Stomach (tissue), 4 donors: ENCODE data around the gene ZNF70.
A peak's percentile ranks its signal among the peaks of the same experiment; 100 is the strongest.

ENCODE experiments used
- EP300 ChIP-seq: sonication (generic); formaldehyde crosslinking; IDR thresholded peaks from one replicate; pipeline ENCODE4 v1.6.1; 2017; ENCODE audit warnings: antibody characterized with exemption
- POLR2A ChIP-seq, 4 donors: fragments of 450-650 bp; IDR thresholded peaks; one replicate each; pipeline ENCODE4 v1.6.1; 2016; ENCODE audit warnings: antibody characterized with exemption in 4 of 4, control low read depth in 2 of 4, mild to moderate bottlenecking in 1 of 4, moderate library complexity in 1 of 4
- POLR2AphosphoS5 ChIP-seq, 3 donors: sonication (generic); formaldehyde crosslinking; IDR thresholded peaks; one replicate each; pipeline ENCODE4 v1.6.1; 2016; ENCODE audit warnings: antibody characterized with exemption in 3 of 3
- TF ChIP-seq, protein P1 (sequence below), 7 experiments: fragments of 450-650 bp in 4 of 7; fragments of 200-600 bp in 3 of 7; sonication (generic) in 3 of 7; IDR thresholded peaks; one replicate each; pipeline ENCODE4 v1.5.1; 2016 to 2019; ENCODE audit warnings: antibody characterized with exemption in 7 of 7, control low read depth in 2 of 7, mild to moderate bottlenecking in 1 of 7

DNA sequence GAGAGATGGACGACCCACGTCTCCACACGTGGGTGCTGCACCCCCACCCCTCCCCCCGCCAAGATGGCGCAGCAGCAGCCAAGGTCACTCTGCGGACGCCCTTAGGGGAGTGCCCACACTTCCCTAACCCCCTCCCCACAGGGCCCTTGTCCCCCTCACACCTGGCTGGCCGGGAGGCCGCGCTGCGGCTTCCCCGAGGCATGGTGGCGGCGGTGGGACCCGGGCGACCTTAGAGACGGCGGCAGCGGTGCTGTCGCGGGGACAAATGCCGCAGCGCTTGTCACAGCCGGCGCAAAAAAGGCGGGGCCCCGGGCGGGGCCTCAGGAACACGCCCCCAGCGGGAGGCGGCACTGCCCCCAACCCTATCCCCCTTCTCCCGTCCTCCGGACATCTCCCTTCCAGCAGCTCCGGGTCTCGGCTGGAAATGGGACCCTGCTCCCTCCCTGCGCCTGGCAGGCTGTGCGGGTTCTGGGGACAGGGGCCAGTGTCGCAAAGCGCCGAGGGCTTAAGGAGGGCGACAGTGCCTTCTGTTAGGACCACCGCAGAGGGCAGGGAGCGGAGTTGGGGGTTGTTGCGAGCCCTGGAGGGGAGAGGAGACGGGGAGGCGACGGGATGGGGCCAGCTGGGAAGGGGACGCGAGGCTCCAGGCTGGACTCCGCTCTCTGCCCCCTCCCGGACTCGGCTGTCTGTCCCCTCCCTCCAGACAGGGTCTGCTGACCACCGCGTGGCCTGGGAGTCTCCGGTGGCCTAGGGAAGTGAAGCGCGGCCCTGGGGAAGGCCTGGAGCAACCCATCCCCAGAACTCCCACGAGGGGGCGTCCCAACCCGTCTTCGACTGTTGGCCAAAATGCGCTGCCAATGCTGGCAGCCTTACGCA, 17.0 kb upstream of the ZNF70 start, which contains the start of gene CHCHD10:
- TF ChIP-seq, protein P1, sequence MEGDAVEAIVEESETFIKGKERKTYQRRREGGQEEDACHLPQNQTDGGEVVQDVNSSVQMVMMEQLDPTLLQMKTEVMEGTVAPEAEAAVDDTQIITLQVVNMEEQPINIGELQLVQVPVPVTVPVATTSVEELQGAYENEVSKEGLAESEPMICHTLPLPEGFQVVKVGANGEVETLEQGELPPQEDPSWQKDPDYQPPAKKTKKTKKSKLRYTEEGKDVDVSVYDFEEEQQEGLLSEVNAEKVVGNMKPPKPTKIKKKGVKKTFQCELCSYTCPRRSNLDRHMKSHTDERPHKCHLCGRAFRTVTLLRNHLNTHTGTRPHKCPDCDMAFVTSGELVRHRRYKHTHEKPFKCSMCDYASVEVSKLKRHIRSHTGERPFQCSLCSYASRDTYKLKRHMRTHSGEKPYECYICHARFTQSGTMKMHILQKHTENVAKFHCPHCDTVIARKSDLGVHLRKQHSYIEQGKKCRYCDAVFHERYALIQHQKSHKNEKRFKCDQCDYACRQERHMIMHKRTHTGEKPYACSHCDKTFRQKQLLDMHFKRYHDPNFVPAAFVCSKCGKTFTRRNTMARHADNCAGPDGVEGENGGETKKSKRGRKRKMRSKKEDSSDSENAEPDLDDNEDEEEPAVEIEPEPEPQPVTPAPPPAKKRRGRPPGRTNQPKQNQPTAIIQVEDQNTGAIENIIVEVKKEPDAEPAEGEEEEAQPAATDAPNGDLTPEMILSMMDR (IDR thresholded peaks at IDR 0.05), result peak in 5 of 7 experiments; percentile 52 to 84 (median 71)
- TF ChIP-seq POLR2A (IDR thresholded peaks at IDR 0.05), result peak in 1 of 4 donors; percentile 47
- no peak for TF ChIP-seq EP300
- TF ChIP-seq POLR2AphosphoS5 (IDR thresholded peaks at IDR 0.05), result peak in 2 of 3 donors; percentile 65 to 85
